ENCODE results near the gene HS6ST1.

- TF ChIP-seq, protein P1, sequence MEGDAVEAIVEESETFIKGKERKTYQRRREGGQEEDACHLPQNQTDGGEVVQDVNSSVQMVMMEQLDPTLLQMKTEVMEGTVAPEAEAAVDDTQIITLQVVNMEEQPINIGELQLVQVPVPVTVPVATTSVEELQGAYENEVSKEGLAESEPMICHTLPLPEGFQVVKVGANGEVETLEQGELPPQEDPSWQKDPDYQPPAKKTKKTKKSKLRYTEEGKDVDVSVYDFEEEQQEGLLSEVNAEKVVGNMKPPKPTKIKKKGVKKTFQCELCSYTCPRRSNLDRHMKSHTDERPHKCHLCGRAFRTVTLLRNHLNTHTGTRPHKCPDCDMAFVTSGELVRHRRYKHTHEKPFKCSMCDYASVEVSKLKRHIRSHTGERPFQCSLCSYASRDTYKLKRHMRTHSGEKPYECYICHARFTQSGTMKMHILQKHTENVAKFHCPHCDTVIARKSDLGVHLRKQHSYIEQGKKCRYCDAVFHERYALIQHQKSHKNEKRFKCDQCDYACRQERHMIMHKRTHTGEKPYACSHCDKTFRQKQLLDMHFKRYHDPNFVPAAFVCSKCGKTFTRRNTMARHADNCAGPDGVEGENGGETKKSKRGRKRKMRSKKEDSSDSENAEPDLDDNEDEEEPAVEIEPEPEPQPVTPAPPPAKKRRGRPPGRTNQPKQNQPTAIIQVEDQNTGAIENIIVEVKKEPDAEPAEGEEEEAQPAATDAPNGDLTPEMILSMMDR (IDR thresholded peaks at IDR 0.05; ENCODE audit: extremely low read depth in 1 of 2, insufficient read depth in 1 of 2, low read depth in 1 of 2, low read length in 2 of 2), result no peak
- TF ChIP-seq, protein P2, sequence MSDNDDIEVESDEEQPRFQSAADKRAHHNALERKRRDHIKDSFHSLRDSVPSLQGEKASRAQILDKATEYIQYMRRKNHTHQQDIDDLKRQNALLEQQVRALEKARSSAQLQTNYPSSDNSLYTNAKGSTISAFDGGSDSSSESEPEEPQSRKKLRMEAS (IDR thresholded peaks at IDR 0.05; ENCODE audit: insufficient read depth, insufficient read length), result no peak
- no peak for TF ChIP-seq JUN (IDR thresholded peaks at IDR 0.05; ENCODE audit: borderline replicate concordance, insufficient read depth, insufficient read length, low read depth)
Observed at GRCh38 chr2:128302744-128303067, 16.0 kb downstream of the HS6ST1 start.
